Effector CD4-positive, alpha-beta T cell (primary cell): ENCODE data around the gene COL5A2.

Experiments
- DNase-seq: peaks from one replicate; pipeline ENCODE4 v3.0.0-alpha.2; 2020

Gene COL5A2

GRCh38 chr2:188984680-188985079, 194.9 kb downstream of the COL5A2 start:
- DNase-seq, result no peak

GRCh38 chr2:188984065-188984491, 195.5 kb downstream of the COL5A2 start:
- no peak for DNase-seq

- no peak for DNase-seq
Observed at GRCh38 chr2:188983427-188984064, 196.0 kb downstream of the COL5A2 start.
